Measurements from ENCODE around the gene CHRNA3.

CHRNA3 gene

GRCh38 chr15:78636378-78636859, 15.6 kb upstream of the CHRNA3 start:
- no peak for DNase-seq (ENCODE audit: low read depth)

DNA sequence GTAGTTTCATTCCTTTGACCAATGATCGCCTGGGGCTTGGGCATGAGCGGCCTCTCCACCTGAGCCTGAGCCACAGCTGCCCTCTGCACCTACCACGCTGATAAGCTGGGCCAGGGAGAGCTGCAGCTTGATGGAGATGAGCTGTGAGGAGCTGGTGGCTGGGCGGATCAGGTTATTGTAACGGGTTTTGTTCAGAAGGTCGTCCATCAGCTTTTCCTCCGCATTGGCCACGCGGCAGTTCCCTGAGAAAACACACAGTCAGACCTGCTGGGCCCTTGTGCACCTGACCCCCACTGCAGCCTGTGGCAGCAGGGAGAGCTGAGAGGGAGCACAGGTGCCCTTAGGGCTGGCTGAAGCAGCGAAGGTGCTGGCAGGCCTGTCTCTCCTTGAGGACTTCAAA, 14.6 kb upstream of the CHRNA3 start:
- no peak for DNase-seq (ENCODE audit: low read depth)

DNA sequence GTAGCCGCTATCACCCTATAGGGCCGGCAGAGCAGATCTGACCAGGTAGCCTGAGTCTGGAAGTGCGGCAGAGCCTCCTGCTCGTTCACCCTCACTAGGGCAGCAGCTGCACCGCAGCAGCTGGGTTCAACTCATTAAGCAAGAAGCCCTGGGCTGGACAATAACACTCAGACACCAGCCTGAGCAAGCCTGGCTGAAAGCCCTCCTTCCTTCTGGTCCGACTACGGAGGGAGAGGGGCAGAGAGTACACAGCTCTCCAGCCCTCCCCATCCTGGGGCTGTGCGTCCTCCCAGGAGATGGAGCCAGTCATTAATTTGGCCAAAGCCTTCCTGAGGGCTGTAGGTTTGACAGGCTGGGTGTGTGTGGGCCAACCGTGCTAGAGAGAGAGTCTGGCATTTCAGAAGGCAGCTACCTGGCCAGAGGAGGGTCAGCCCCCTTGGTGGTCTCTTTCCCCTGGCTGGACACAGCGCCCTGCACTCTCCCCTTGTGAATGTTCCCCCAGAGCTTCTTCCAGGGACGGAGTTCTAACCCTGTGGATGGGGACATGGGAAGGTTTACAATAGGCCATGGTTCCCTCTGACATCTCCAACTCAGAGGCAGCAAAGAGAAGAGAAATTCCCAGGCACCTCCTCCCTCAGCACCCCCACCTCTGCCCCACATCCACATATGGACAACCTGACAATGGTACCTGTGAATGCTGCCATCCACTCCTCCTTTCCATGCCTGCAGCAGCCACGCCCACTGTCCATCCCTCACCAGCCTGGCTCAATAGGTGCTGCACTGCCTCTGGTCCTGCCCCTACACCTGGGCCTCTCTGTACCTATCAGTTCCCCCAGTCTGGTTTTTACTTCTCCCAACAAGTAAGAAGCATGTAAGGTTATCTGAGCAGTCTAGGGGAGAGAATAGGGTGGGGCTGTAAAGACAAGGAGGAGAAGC, 13.7 kb upstream of the CHRNA3 start:
- no peak for DNase-seq (ENCODE audit: low read depth)

DNA sequence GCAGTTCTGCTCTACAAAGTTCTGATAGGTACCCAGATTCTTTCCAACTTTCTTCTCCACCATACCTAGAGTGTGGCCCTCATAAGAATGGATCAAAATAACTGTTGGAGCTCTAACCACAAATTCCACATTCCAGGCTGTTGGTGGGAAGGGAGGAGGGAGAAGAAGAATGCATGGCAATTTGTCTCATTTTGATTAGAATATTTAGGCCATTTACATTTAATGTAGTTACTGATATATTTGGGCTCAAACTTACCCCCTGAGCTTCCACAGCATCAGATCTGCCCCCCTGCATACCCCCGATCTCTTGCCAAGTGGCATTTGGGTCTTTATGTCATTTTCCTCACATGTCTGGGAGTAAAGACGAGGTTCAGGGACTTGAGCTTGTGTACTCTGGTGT, 12.6 kb upstream of the CHRNA3 start:
- no peak for DNase-seq (ENCODE audit: low read depth)

- no peak for DNase-seq (ENCODE audit: low read depth)
Measured at GRCh38 chr15:78630886-78631633, 10.3 kb upstream of the CHRNA3 start.

DNA sequence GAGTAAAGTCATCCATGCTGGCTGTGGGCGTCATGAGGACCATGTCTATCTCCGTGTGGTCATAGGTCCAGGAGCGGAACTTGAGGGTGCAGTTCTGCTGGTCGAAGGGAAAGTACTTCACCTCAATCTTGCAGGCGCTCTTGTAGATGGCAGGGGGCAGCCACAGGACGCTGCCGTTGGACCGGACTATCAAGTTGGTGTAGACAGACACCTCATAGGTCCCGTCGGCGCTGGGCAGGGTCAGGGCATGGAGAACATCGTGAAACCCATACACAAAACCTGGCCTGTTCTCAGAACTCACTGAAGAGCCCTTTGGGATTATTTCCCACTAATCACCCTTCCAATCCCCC, 8.9 kb upstream of the CHRNA3 start:
- DNase-seq (ENCODE audit: low read depth): no peak

- no peak for DNase-seq (ENCODE audit: low read depth)
Measured at GRCh38 chr15:78629031-78629715, 8.4 kb upstream of the CHRNA3 start.

DNA sequence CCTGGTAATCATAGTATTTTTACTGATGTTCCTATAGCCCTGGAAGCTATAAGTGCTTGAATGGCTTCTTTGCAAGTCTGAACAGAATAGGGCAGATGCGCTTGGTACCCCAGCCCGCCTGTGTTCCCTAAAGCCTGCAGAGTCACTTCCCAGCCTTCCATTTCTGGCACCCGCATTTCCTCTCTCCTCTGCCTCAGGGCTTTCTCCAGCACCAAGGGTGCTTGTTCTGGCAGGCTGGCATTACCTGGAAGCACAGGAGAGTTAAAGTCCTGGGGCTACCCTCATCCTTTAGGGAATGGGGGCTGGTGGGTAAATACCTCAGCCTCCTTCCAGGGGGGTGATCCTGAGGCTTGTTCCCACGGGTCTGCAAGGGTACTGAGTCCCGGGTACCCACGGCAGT, 7.4 kb upstream of the CHRNA3 start:
- DNase-seq (ENCODE audit: low read depth): no peak

DNA sequence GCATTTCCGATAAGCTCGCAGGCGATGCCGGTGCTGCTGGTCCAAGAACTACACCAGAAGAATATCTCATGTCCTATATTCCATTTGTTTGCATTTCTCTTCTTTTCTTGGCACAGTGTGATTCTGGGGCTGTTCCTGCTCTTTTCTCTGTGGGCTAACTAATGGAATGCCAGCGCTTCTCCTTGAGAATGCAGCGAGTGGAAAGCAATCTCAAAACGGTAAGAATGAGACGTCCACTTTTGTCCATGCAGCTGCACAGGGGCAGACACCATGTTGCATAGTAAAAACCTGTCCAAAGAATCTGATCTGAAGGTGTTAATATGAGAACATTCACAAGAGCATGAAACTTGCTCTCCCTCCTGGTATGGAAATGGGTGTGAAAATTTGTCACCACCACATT, 6.6 kb upstream of the CHRNA3 start:
- DNase-seq (ENCODE audit: low read depth): no peak

DNA sequence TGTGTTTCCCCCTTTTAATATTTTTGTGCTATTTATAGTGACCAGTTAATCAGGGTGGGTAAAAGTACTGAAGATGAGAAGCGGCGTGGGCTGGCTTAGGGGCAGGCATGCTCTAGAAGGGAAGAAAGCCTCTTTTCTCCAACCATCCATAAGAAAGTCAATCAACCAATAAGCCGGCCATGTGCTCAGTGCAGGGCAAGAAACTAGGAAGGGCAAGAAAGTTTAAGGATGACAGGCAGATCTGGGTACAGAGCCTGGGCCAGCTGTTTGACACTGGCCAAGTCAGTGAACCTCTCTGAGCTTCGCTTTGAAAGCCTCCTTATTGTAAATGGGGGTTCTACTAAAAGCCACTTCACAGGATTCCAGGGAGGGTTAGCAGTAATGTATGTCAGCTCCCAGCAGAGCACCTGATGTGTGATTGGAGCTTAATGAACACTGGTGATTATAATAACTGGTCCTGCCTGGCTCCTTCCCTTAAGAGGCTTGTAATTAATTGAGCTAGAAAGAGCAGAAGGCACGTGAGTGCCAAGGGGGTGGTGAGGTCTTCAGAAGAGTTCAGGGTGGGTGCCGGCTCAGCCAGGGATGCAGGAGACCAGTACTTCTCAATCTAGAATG, 5.7 kb upstream of the CHRNA3 start:
- no peak for DNase-seq (ENCODE audit: low read depth)

DNA sequence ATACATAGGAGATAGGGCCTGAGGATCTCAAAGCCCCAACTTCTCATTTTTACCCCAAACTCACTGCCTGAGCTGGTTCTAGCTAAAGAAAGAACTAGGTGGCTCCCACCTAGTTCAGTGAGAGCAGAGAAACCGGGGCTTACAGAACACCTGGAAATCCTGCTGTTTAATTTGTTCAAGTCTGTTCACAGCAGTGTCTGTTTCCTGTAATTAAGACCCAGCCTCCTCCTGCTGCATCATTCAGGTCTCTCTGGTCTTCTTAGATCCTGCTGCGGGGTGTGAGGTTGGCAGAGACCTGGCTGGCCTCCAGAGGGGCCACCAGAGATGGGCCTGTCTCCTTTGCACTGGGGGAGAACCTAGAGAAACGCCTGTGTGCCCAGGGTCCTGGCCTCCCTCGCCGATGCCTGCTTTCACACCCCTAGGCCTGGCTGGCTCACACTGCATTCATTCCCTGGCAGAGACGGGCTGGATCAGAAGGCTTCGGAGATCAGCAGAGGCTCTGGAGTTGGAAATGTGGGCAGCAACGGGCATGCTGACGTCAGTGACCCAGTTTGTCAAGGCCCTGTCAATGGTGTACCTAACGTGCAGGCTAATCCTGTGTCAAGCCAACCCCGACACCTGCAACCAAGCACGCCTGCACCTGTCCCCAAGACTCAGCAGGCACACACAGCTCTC, 4.9 kb upstream of the CHRNA3 start:
- DNase-seq (ENCODE audit: low read depth): no peak

- DNase-seq (ENCODE audit: low read depth): no peak
Measured at GRCh38 chr15:78624651-78625590, 4.1 kb upstream of the CHRNA3 start.

GRCh38 chr15:78623786-78624497, 3.1 kb upstream of the CHRNA3 start:
- DNase-seq (ENCODE audit: low read depth): no peak

DNA sequence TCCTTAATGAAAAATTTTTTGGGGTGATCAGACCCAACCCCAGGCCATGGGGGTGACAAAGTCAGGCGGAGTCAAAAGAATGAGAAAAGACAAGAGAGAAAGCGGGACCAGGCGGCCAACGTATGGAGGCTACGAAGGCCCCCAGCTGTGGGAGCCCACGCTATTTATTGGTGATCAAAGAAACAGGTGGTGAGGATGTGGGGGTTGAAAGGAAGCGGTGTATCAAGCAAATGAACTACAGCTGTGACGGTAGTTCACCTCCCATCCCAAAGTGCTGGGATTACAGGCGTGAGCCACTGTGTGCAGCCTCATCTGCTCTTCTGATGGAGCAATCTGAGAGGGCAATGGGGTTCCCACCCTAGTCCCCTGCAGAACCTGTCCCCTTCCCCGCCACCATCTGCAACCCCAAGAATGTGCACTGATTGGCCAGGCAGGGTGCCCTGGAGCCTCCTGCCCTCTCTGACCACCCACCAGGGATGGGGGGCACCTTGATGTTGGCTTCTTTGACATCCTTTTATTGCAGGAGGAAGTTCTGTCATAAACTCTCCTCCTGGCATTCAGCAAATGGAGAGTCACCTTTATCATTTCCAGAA, 1.1 kb upstream of the CHRNA3 start:
- DNase-seq (ENCODE audit: low read depth): no peak

DNA sequence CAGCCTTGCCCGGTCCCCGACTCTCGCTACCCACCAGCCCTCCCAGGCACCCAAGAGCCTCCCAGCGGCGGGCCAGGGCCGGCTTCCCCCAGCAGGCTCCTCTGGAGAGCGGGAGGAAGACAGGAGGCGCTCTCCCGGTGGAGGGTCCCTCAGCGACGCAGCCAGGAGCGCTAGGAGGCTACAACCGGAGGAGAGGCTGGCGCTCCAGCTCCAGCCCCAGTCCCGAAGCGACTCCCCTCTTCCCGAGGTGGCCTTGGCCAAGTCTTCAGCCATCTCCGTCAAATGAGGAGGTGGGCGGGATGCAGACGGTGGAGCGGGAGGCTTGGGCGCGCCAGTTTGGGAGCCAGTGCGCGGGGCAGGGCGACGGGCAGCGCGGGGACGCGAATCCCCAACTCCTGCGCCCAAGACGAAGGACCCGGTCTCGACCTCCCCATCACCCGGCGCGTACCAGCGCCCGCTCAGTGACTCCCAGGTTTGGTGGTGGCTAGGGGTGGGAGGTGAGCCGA, 722 bp downstream of the CHRNA3 start:
- DNase-seq (ENCODE audit: low read depth): no peak

GRCh38 chr15:78619022-78619950, 1.5 kb downstream of the CHRNA3 start:
- DNase-seq (ENCODE audit: low read depth): no peak

- DNase-seq (ENCODE audit: low read depth): peak; percentile 66
Measured at GRCh38 chr15:78618490-78618934, 2.3 kb downstream of the CHRNA3 start.

DNA sequence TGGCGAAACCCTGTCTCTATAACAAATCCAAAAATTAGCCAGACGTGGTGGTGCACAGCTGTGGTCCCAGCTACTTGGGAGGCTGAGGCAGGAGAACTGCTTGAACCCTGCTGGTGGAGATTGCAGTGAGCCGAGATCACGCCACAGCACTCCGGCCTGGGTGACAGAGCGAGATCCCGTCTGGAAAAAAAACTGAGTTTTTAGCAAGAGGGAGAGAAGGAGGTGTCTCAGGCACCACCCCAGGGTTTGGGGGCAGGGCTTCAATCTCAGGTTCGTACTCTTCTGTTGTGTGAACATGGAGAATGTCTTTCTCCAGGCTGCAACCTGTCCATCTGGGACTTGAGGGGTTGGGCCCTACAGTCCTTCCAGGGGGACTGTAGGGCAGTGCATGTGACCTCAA, 2.7 kb downstream of the CHRNA3 start:
- no peak for DNase-seq (ENCODE audit: low read depth)
